NCI-H1930 (cell line): ENCODE results near the gene TUBB1.
"Not testable (repeated sequence)": the region's sequence is repeated elsewhere in the genome, so short reads cannot be mapped to it uniquely, and the experiment has no call there.

ENCODE experiments used
- DNase-seq, 2 experiments: peaks; one replicate each; lab custom pipeline; 2025; lab: John Stamatoyannopoulos, UW

TUBB1 gene

GRCh38 chr20:59019217-59019616 lies at the start of gene TUBB1:
Gene TUBB1, plus strand, starts transcription at chr20:59019429. Its CDS starts 94 bp downstream, at chr20:59019523.
- DNase-seq, result no peak

GRCh38 chr20:58969439-58969838 lies 49.8 kb upstream of the TUBB1 start:
- DNase-seq, result no peak

GRCh38 chr20:58970146-58970545 lies 49.1 kb upstream of the TUBB1 start:
- DNase-seq, result no peak

- DNase-seq, result no peak
These were observed 47.8 kb upstream of the TUBB1 start for GRCh38 chr20:58971429-58971828.

- DNase-seq, result no peak
These were observed 46.0 kb upstream of the TUBB1 start for GRCh38 chr20:58973179-58973578.

GRCh38 chr20:58973866-58974265 lies 45.4 kb upstream of the TUBB1 start:
- DNase-seq, result no peak

- DNase-seq, result no peak
These were observed 43.9 kb upstream of the TUBB1 start for GRCh38 chr20:58975353-58975752.

GRCh38 chr20:58976061-58976730 lies 43.0 kb upstream of the TUBB1 start:
- no peak for DNase-seq

GRCh38 chr20:58978351-58979190 lies 40.7 kb upstream of the TUBB1 start:
- no peak for DNase-seq

GRCh38 chr20:58980711-58981627 lies 38.3 kb upstream of the TUBB1 start, which contains the start of gene NELFCD:
Gene NELFCD, plus strand, starts transcription at chr20:58981256. Its CDS starts 54 bp downstream, at chr20:58981310.
- peak; percentile 89 to 91 for DNase-seq

GRCh38 chr20:58981628-58982364 lies 37.4 kb upstream of the TUBB1 start:
- DNase-seq, result no peak

GRCh38 chr20:58982406-58983114 lies 36.7 kb upstream of the TUBB1 start:
- no peak for DNase-seq

GRCh38 chr20:58983115-58983468 lies 36.1 kb upstream of the TUBB1 start:
- not testable (repeated sequence) for DNase-seq

GRCh38 chr20:58984691-58985090 lies 34.5 kb upstream of the TUBB1 start:
- no peak for DNase-seq

- no peak for DNase-seq
These were observed 33.6 kb upstream of the TUBB1 start for GRCh38 chr20:58985656-58986055.

GRCh38 chr20:58986286-58986967 lies 32.8 kb upstream of the TUBB1 start:
- DNase-seq, result no peak

- DNase-seq, result no peak
These were observed 32.2 kb upstream of the TUBB1 start for GRCh38 chr20:58986968-58987517.

GRCh38 chr20:58987790-58988564 lies 31.3 kb upstream of the TUBB1 start:
- DNase-seq, result no peak

GRCh38 chr20:58988565-58988882 lies 30.7 kb upstream of the TUBB1 start:
- DNase-seq, result no peak
